Left hindlimb (tissue), 1 donor: Measurements from ENCODE around the gene FANCG.

Source experiments
- DNase-seq: peaks from one replicate; pipeline ENCODE4 v3.0.0-alpha.2; 2018

Gene FANCG

GRCh38 chr9:35079426-35080341 lies at the start of gene FANCG:
TSS of gene FANCG (minus strand) at chr9:35079942. CDS start at chr9:35079524, 418 bp downstream.
- DNase-seq, result peak; percentile 94

- DNase-seq, result peak; percentile 92
Observed at GRCh38 chr9:35116898-35117551, 37.3 kb upstream of the FANCG start.

- no peak for DNase-seq
Observed at GRCh38 chr9:35116539-35116897, 36.8 kb upstream of the FANCG start.

GRCh38 chr9:35115680-35116538 lies 36.2 kb upstream of the FANCG start, which contains the start of gene ATOSB:
TSS of gene ATOSB (minus strand) at chr9:35115862. CDS start at chr9:35108274, 7,588 bp downstream.
- DNase-seq, result peak; percentile 99

GRCh38 chr9:35114840-35115628 lies 35.3 kb upstream of the FANCG start:
- DNase-seq, result peak; percentile 74

GRCh38 chr9:35114113-35114839 lies 34.5 kb upstream of the FANCG start:
- peak; percentile 88 for DNase-seq

GRCh38 chr9:35112257-35113020 lies 32.7 kb upstream of the FANCG start:
- no peak for DNase-seq

GRCh38 chr9:35111001-35111933 lies 31.5 kb upstream of the FANCG start:
- peak; percentile 98 for DNase-seq

- no peak for DNase-seq
Observed at GRCh38 chr9:35110327-35110761, 30.6 kb upstream of the FANCG start.

GRCh38 chr9:35108946-35109575 lies 29.3 kb upstream of the FANCG start:
- no peak for DNase-seq

GRCh38 chr9:35108461-35108860 lies 28.7 kb upstream of the FANCG start:
- no peak for DNase-seq

GRCh38 chr9:35107297-35108290 lies 27.9 kb upstream of the FANCG start:
- no peak for DNase-seq

- no peak for DNase-seq
Observed at GRCh38 chr9:35106343-35106730, 26.6 kb upstream of the FANCG start.

- DNase-seq, result no peak
Observed at GRCh38 chr9:35105571-35106342, 26.0 kb upstream of the FANCG start.

GRCh38 chr9:35105126-35105525 lies 25.4 kb upstream of the FANCG start:
- DNase-seq, result no peak

GRCh38 chr9:35104586-35104985 lies 24.8 kb upstream of the FANCG start:
- no peak for DNase-seq

- no peak for DNase-seq
Observed at GRCh38 chr9:35103660-35104191, 24.0 kb upstream of the FANCG start.
